HG03342 (cell line): ENCODE results near the gene FGF18.

Experiments
- ATAC-seq: cut with Tn5 transposase; IDR thresholded peaks from one replicate; pipeline ENCODE4 v1.9.1; 2021; ENCODE audit warnings: mild to moderate bottlenecking, moderate library complexity; ENCODE audit not compliant: unreplicated experiment

FGF18 gene

GRCh38 chr5:171436804-171437285, 17.4 kb downstream of the FGF18 start:
- ATAC-seq: no peak

GRCh38 chr5:171437286-171437821, 17.9 kb downstream of the FGF18 start:
- ATAC-seq: no peak

- no peak for ATAC-seq
Measured at GRCh38 chr5:171438738-171439137, 19.3 kb downstream of the FGF18 start.

- ATAC-seq: no peak
Measured at GRCh38 chr5:171441246-171441791, 21.9 kb downstream of the FGF18 start.

GRCh38 chr5:171442287-171443042, 23.0 kb downstream of the FGF18 start:
- no peak for ATAC-seq

- no peak for ATAC-seq
Measured at GRCh38 chr5:171444582-171444981, 25.1 kb downstream of the FGF18 start.

GRCh38 chr5:171445644-171446516, 26.4 kb downstream of the FGF18 start:
- ATAC-seq: no peak

- no peak for ATAC-seq
Measured at GRCh38 chr5:171447226-171447625, 27.8 kb downstream of the FGF18 start.

GRCh38 chr5:171449426-171449825, 30.0 kb downstream of the FGF18 start:
- no peak for ATAC-seq

- no peak for ATAC-seq
Measured at GRCh38 chr5:171450423-171451331, 31.2 kb downstream of the FGF18 start.

GRCh38 chr5:171451421-171451820, 32.0 kb downstream of the FGF18 start:
- no peak for ATAC-seq

- no peak for ATAC-seq
Measured at GRCh38 chr5:171453056-171453725, 33.7 kb downstream of the FGF18 start.

- ATAC-seq: no peak
Measured at GRCh38 chr5:171453988-171454387, 34.5 kb downstream of the FGF18 start.

- ATAC-seq: no peak
Measured at GRCh38 chr5:171454549-171454948, 35.1 kb downstream of the FGF18 start.

GRCh38 chr5:171455522-171455921, 36.1 kb downstream of the FGF18 start:
- ATAC-seq: no peak

GRCh38 chr5:171457208-171457981, 37.9 kb downstream of the FGF18 start:
- no peak for ATAC-seq

GRCh38 chr5:171459839-171460238, 40.4 kb downstream of the FGF18 start:
- ATAC-seq: no peak

- ATAC-seq: no peak
Measured at GRCh38 chr5:171462136-171462927, 42.9 kb downstream of the FGF18 start.
